B cell (primary cell): ENCODE results near the gene NTMT1.

Experiments used
- CTCF ChIP-seq: fragments of 200-600 bp; IDR thresholded peaks from one replicate; pipeline ENCODE4 v1.8.0; 2022; ENCODE audit warnings: antibody characterized with exemption, mild to moderate bottlenecking
- EZH2 ChIP-seq: IDR thresholded peaks from 2 replicates; pipeline ENCODE4 v1.6.1; 2012; ENCODE audit warnings: borderline replicate concordance, low read depth, mild to moderate bottlenecking, moderate library complexity, low read length; ENCODE audit not compliant: insufficient read depth, poor library complexity, severe bottlenecking

- no peak for TF ChIP-seq CTCF
- TF ChIP-seq EZH2, result no peak
Measured at GRCh38 chr9:129646252-129646651, 20.3 kb downstream of the NTMT1 start.
